GM12865 (cell line): Measurements from ENCODE around the gene MYO1C.
"Not testable (repeated sequence)": the region's sequence is repeated elsewhere in the genome, so short reads cannot be mapped to it uniquely, and the experiment has no call there.

Source experiments
- DNase-seq: peaks from one replicate; pipeline ENCODE4 v3.0.0; 2010; ENCODE audit warnings: low read depth
- H3K4me3 ChIP-seq: 2 replicates; pipeline ENCODE4 v1.5.1; 2011; ENCODE audit warnings: mild to moderate bottlenecking, low read depth, low read length, control low read depth
- CTCF ChIP-seq: IDR thresholded peaks from 2 replicates; pipeline ENCODE4 v1.5.1; 2011; ENCODE audit warnings: low read length, control low read depth, low read depth, inconsistent platforms; ENCODE audit not compliant: insufficient read depth; ENCODE audit errors: missing control alignments

The MYO1C gene

GRCh38 chr17:1420163-1420562 is 72.3 kb downstream of the MYO1C start:
- no peak overlapping the region for H3K4me3 ChIP-seq
- DNase-seq: no peak
- TF ChIP-seq CTCF: no peak

GRCh38 chr17:1418476-1418875 is 74.0 kb downstream of the MYO1C start:
- DNase-seq, H3K4me3 ChIP-seq: not testable (repeated sequence)

- H3K4me3 ChIP-seq: no peak overlapping the region
- no peak for TF ChIP-seq CTCF
- DNase-seq: no peak
Measured at GRCh38 chr17:1416414-1416813, 76.1 kb downstream of the MYO1C start.

- no peak overlapping the region for H3K4me3 ChIP-seq
- TF ChIP-seq CTCF: no peak
- DNase-seq: no peak
Measured at GRCh38 chr17:1414634-1415033, 77.9 kb downstream of the MYO1C start.
